B cell (primary cell): Measurements from ENCODE around the gene ORC5. TPM values are rescaled to one million over a fixed set of nuclear protein-coding genes. Genes with fewer than 3 reads are reported as not detected.

Experiments used
- ATAC-seq: fragments of 200-7000 bp; cut with Tn5 transposase; one replicate; pipeline ENCODE4 v1.10.0; 2021; ENCODE audit warnings: low read depth, mild to moderate bottlenecking, moderate number of reproducible peaks, moderate library complexity
- CTCF ChIA-PET: fragments of 350-600 bp; sonication (Branson Sonifier 250); formaldehyde crosslinking; loops from one replicate; lab custom pipeline; 2021; ENCODE audit warnings: antibody characterized with exemption, inconsistent platforms; lab: Charles Lee
- POLR2A ChIA-PET: fragments of 350-600 bp; sonication (Branson Sonifier 250); formaldehyde crosslinking; loops from one replicate; lab custom pipeline; 2021; ENCODE audit warnings: antibody characterized with exemption; lab: Charles Lee
- DNase-seq: peaks from one replicate; pipeline ENCODE4 v3.0.0; 2013
- H2AFZ ChIP-seq: 2 replicates; pipeline ENCODE4 v1.6.1; 2012; ENCODE audit warnings: mild to moderate bottlenecking, low read depth, low read length; ENCODE audit not compliant: insufficient read depth, poor library complexity, severe bottlenecking
- H3K27ac ChIP-seq, 2 donors: 1 replicate in 1 of 2; 2 replicates in 1 of 2; pipeline ENCODE4 v1.5.1; 2012 to 2013; ENCODE audit warnings: low read length in 2 of 2, mild to moderate bottlenecking in 2 of 2, moderate library complexity in 1 of 2
- H3K27me3 ChIP-seq, 4 experiments: fragments of 200-600 bp in 1 of 4; sonication (generic) in 1 of 4; replicated peaks in 1 of 4; 1 replicate in 2 of 4; 2 replicates in 2 of 4; pipeline versions ENCODE4 v1.6.1 to v1.7.0; 2013 to 2016; ENCODE audit warnings: low read length in 3 of 4, mild to moderate bottlenecking in 2 of 4, mixed read lengths in 1 of 4, moderate library complexity in 1 of 4; ENCODE audit not compliant: insufficient read depth in 4 of 4, control insufficient read depth in 3 of 4; ENCODE audit errors: control extremely low read depth in 1 of 4
- H3K36me3 ChIP-seq, 2 experiments: replicated peaks in 1 of 2; 1 replicate in 1 of 2; 2 replicates in 1 of 2; pipeline versions ENCODE4 v1.6.1 to v1.7.1; 2013; ENCODE audit warnings: low read length in 1 of 2; ENCODE audit not compliant: insufficient read depth in 2 of 2, control insufficient read depth in 1 of 2; ENCODE audit errors: control extremely low read depth in 1 of 2, extremely low read depth in 1 of 2
- H3K4me1 ChIP-seq, 2 donors: fragments of 200-600 bp in 1 of 2; sonication (generic) in 1 of 2; 1 replicate in 1 of 2; 2 replicates in 1 of 2; pipeline versions ENCODE4 v1.5.1 to v1.6.1; 2013 to 2017; ENCODE audit warnings: low read length in 2 of 2; ENCODE audit not compliant: control insufficient read depth in 2 of 2, insufficient read depth in 2 of 2
- H3K4me2 ChIP-seq: replicated peaks from 2 replicates; pipeline ENCODE3; 2012; ENCODE audit warnings: mild to moderate bottlenecking, low read depth, low read length; ENCODE audit not compliant: poor library complexity, severe bottlenecking
- H3K4me3 ChIP-seq, 5 experiments: fragments of 200-600 bp in 1 of 5; sonication (generic) in 1 of 5; 1 replicate in 3 of 5; 2 replicates in 2 of 5; pipeline versions ENCODE4 v1.5.1 to v1.7.0; 2011 to 2016; ENCODE audit warnings: low read length in 4 of 5, mild to moderate bottlenecking in 4 of 5, low read depth in 2 of 5, control low read depth in 1 of 5, moderate library complexity in 1 of 5; ENCODE audit not compliant: insufficient read depth in 1 of 5; ENCODE audit errors: control extremely low read depth in 1 of 5, extremely low read depth in 1 of 5
- H3K79me2 ChIP-seq: fragments of 200-600 bp; sonication (generic); one replicate; pipeline ENCODE4 v1.6.0; 2016; ENCODE audit warnings: low read length; ENCODE audit not compliant: control insufficient read depth, insufficient read depth
- H3K9ac ChIP-seq: fragments of 200-600 bp; sonication (generic); 2 replicates; pipeline ENCODE4 v1.6.1; 2017; ENCODE audit warnings: mild to moderate bottlenecking, low read length, moderate library complexity
- H3K9me3 ChIP-seq, 3 donors: one replicate each; pipeline versions ENCODE4 v1.6.1 to v1.7.1; 2013; ENCODE audit warnings: low read length in 2 of 3; ENCODE audit not compliant: control insufficient read depth in 2 of 3, insufficient read depth in 1 of 3; ENCODE audit errors: control extremely low read depth in 1 of 3
- H4K20me1 ChIP-seq: 2 replicates; pipeline ENCODE4 v1.6.0; 2012; ENCODE audit warnings: mild to moderate bottlenecking, low read length; ENCODE audit not compliant: insufficient read depth, control insufficient read depth, poor library complexity, severe bottlenecking
- H3K27ac Mint-ChIP-seq: one replicate; pipeline ENCODE4 v1.8.0; 2021; ENCODE audit warnings: mixed read lengths
- H3K27me3 Mint-ChIP-seq: one replicate; pipeline ENCODE4 v1.8.0; 2021; ENCODE audit warnings: mixed read lengths
- H3K4me1 Mint-ChIP-seq: one replicate; pipeline ENCODE4 v1.8.0; 2021; ENCODE audit warnings: mixed read lengths
- H3K4me3 Mint-ChIP-seq: one replicate; pipeline ENCODE4 v1.8.0; 2021; ENCODE audit warnings: mixed read lengths
- H3K9me3 Mint-ChIP-seq: one replicate; pipeline ENCODE4 v1.8.0; 2022; ENCODE audit warnings: mixed read lengths; ENCODE audit not compliant: insufficient read depth
- CTCF ChIP-seq: fragments of 200-600 bp; IDR thresholded peaks from one replicate; pipeline ENCODE4 v1.8.0; 2022; ENCODE audit warnings: antibody characterized with exemption, mild to moderate bottlenecking
- EZH2 ChIP-seq: IDR thresholded peaks from 2 replicates; pipeline ENCODE4 v1.6.1; 2012; ENCODE audit warnings: borderline replicate concordance, low read depth, mild to moderate bottlenecking, moderate library complexity, low read length; ENCODE audit not compliant: insufficient read depth, poor library complexity, severe bottlenecking
- WGBS: methylation state at CpG from one replicate; pipeline ENCODE4 v1.1.5; 2013; ENCODE audit warnings: missing lambda C conversion rate; ENCODE audit not compliant: insufficient coverage; 5-methylcytosine and 5-hydroxymethylcytosine counted together
- intact Hi-C: fragments of 100-400 bp; cut with micrococcal nuclease; formaldehyde crosslinking; loops from one replicate; pipeline ENCODE4 v1.10.0; 2022
- polyA plus RNA-seq: library from polyadenylated mRNA; depleted of rRNA; stranded (reverse); fragments of >200 nt; gene quantifications from 2 replicates; pipeline ENCODE4 v1.2.3, GENCODE V29; 2012
- total RNA-seq, 2 donors: library from RNA; stranded (reverse); fragments of 120-200 nt in 1 of 2; gene quantifications; 1 replicate in 1 of 2; 2 replicates in 1 of 2; pipeline versions ENCODE4 v1.2.3 to v1.2.4, GENCODE V29; 2013 to 2022

The ORC5 gene
- total and polyA plus RNA-seq, 2 donors (not counting 1 experiment from before 2014, with no cell fraction given) = 6.8 to 20.2 TPM

- H3K27me3 ChIP-seq = no peaks in the 10 kb centered on the region
- no peaks in the 10 kb centered on the region for H3K4me1 ChIP-seq
- ATAC-seq (no peak), DNase-seq (no peak)
- Mint-ChIP-seq H3K9me3 (no peaks in the 10 kb centered on the region), H3K27ac (no peak overlapping the region), H3K4me3 (no peak overlapping the region), H3K4me1 (peaks cover 3% of the 10 kb centered on the region), H3K27me3 (no peaks in the 10 kb centered on the region)
- no peak overlapping the region for H3K4me3 ChIP-seq
- H3K36me3 ChIP-seq = peaks cover 26 to 67% of the 10 kb centered on the region in 2 experiments
- intact Hi-C loops = no loop called here
- no peaks in the 10 kb centered on the region for H4K20me1 ChIP-seq
- H3K27ac ChIP-seq = no peak overlapping the region
- peaks cover 0 to 9% (median 7%) of the 10 kb centered on the region in 3 donors for H3K9me3 ChIP-seq
- WGBS = 97% methylated on average over 6 of the region's 6 CpGs
- peaks cover 8% of the 10 kb centered on the region for H3K79me2 ChIP-seq
- POLR2A ChIA-PET = no interaction called here
- no peak for TF ChIP-seq CTCF
- TF ChIP-seq EZH2 = no peak
- no peak overlapping the region for H3K9ac ChIP-seq
- no peak overlapping the region for H3K4me2 ChIP-seq
- no peak overlapping the region for H2AFZ ChIP-seq
- CTCF ChIA-PET = no interaction called here
Measured at GRCh38 chr7:104198673-104199278, 9.0 kb downstream of the ORC5 start.

- ATAC-seq = no peak
- H3K36me3 ChIP-seq = peaks cover 17 to 61% of the 10 kb centered on the region in 2 experiments
- intact Hi-C loops = no loop called here
Measured at GRCh38 chr7:104196161-104196560, 11.7 kb downstream of the ORC5 start.

More at GRCh38 chr7:104196161-104196560, 11.7 kb downstream of the ORC5 start:
- DNase-seq = no peak
- Histone ChIP-seq H3K4me1 (no peaks in the 10 kb centered on the region), H3K4me2 (no peak overlapping the region), H3K4me3 (no peak overlapping the region), H3K9me3 (peaks cover 0 to 9% (median 7%) of the 10 kb centered on the region in 3 donors), H3K79me2 (peaks cover 7% of the 10 kb centered on the region), H3K27me3 (no peaks in the 10 kb centered on the region), H4K20me1 (peaks cover 5% of the 10 kb centered on the region), H2AFZ (no peak overlapping the region), H3K27ac (no peak overlapping the region), H3K9ac (no peak overlapping the region)
- whole genome bisulfite sequencing = no CpG with 5 or more reads among the region's 2 CpGs
- TF ChIP-seq EZH2 = no peak
- no peak for TF ChIP-seq CTCF
- H3K4me1 Mint-ChIP-seq = no peaks in the 10 kb centered on the region
- CTCF ChIA-PET = interaction anchor here (1.2 kb wide), 1 partner anchor 14 kb away, joined by 3 read pairs; no protein-coding TSS in a partner anchor
- no peaks in the 10 kb centered on the region for H3K27me3 Mint-ChIP-seq
- peaks cover 7% of the 10 kb centered on the region for H3K9me3 Mint-ChIP-seq
- no peak overlapping the region for H3K27ac Mint-ChIP-seq
- no peak overlapping the region for H3K4me3 Mint-ChIP-seq
- POLR2A ChIA-PET = no interaction called here
